HG03159 (cell line): ENCODE measurements around the gene SDHAF2.
"Not testable (repeated sequence)": the region's sequence is repeated elsewhere in the genome, so short reads cannot be mapped to it uniquely, and the experiment has no call there.

Source experiments
- ATAC-seq: cut with Tn5 transposase; IDR thresholded peaks from one replicate; pipeline ENCODE4 v1.9.1; 2021; ENCODE audit warnings: mild to moderate bottlenecking, moderate library complexity; ENCODE audit not compliant: unreplicated experiment

The SDHAF2 gene

DNA sequence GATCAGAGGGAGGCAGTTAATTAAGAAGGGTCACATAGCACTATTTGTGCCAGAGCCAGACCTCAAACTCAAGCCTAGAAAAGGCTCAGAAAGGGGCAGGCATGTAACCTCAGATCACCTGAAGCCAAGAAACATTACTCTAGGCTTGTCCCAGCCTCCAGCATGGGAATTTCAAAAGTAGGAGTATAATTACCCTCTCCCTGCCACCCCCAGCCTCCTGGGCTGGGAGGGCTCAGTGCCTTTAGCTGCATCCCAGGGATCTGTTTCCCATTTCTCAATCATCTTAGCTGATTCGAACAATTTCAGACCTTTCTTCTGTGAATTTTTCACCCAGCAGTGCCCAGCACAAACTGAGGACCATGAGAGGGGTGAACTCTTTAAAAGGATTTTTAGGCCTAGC lies 45.5 kb downstream of the SDHAF2 start:
- ATAC-seq, result no peak

DNA sequence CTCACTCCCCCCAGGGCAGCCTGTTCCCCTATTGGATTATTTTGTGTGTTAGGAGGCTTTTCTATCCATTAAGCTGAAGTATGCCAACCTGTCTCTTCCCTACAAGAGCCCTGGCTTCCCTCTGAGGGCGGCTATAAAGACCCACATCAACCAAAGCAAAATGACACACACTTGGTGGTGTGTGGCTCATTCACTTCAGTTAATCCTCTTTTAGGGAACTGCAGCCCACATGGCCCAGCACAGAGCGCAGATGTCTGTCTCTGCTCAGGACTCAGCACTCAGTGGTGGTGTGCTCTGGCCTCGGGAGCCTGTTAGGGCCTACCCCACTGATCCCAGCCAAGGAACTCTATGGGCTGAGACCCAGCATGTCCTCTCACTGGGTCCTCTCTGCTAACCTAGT lies 46.4 kb downstream of the SDHAF2 start:
- no peak for ATAC-seq

DNA sequence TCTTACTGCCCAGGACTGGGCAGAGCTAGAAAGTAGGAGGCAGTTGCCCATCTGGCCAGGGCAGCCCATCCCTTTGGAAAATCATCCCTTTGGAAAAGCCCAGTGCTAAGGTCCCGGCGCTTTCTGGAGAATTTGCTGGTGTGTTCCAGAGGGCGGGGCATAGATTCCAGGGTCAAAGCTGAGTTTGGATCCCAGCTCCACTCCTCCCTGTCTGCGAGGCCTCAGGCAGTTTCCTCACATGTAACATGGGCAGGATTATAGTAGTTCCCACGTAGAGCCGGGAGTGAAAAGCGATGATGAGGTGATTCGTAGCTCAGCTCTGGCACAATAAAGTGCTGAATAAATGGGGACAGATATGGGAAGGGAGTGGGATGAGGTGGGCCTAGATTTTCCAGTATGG lies 47.2 kb downstream of the SDHAF2 start:
- no peak for ATAC-seq

DNA sequence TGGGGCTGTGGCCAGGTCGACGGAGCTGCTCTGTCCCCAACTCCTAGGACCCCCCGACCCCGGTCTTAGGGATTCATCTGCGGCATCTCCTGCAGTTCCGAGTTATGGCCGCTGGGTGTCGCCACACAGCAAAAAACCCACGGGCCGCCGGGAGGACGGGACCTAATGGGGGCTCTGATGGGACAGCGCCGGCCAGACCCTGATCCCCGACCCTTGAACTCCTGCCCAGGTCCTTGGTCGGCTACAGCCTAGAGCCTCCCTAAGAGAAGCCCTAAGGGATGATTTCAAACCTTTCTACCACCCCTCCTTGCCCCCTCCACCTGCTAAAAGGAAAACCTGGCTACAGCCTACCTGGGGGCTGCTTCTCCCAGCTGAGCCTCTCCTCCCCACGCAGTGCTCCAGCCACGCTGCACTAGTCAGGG lies 47.8 kb downstream of the SDHAF2 start:
- ATAC-seq, result no peak

DNA sequence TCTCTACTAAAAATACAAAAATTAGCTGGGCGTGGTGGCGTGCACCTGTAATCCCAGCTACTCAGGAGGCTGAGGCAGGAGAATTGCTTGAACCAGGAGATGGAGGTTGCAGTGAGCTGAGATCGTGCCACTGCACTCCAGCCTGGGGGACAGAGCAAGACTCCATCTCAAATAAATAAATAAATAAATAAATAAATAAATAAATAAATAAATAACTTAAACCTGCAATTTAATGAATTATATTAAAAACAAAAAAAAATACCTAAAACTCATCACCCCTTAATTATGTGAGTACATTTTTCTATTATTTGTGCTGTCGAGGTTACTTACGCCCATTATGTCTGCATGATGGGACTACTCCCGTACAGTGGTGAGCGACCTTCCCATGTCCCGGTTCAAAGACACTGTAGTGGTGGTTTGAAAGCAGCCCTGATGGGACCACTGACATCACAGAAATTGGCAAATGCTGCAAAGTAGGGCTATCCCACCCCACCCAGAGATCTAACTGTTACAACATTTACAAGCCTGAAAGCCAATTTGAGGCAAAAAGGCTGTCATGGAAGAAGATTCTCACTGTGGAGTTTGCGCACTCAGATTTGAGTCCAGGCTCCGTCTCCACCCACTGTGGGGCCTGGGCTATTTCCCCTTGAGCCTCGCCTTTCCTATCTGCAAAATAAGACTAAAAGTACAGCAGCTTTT lies 49.6 kb downstream of the SDHAF2 start:
- not testable (repeated sequence) for ATAC-seq

DNA sequence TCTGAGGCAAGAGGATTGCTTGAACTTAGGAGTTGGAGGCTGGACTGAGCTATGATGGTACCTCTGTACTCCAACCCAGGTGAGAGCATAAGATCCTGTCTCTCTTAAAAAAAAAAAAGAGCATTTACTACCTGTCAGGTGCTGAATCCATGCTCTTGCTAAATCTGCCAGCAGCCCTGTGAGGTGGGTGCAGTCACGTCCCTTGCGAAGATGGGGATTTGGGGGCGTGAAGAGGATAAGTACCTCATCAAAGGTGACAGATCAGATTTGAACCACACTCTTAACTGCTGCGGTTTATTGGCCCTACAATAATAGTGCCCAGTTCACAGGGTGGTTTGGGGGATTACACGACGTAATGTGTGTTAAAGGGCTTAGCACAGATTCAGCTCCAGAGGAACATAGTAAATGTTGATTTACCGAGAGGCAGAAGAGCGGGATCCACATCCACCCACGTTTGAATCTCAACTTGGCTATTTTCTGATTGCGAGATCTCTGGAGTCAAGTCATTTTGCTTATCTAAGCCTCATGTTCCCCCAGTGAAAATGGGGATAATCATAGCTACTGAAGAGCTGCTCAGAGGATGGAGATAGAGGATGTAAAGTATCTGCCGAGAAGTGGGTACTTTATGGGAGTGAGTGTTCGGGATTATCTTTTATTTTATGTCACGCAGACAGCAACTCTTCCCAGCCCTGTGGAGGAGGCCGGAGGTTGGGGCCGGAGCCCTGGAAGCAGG lies 50.5 kb downstream of the SDHAF2 start:
- ATAC-seq, result no peak

DNA sequence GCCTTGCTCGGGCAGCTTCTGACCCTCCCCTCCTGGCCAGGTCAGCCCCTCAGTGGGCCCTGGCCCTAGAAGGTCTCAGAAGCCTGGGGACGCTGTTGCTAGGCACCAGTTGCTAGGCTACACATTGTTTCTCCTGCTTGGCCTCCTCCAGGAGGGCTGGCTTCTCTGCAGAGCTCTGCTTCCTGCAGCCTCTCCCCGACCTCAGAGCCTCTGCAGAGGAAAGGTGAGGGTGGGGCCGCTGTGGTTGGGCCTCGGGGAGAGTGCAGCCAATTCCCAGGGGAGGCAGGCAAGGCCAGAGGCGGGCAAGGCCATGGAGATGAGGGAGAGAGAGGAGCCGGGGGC lies 51.0 kb downstream of the SDHAF2 start:
- ATAC-seq, result no peak

DNA sequence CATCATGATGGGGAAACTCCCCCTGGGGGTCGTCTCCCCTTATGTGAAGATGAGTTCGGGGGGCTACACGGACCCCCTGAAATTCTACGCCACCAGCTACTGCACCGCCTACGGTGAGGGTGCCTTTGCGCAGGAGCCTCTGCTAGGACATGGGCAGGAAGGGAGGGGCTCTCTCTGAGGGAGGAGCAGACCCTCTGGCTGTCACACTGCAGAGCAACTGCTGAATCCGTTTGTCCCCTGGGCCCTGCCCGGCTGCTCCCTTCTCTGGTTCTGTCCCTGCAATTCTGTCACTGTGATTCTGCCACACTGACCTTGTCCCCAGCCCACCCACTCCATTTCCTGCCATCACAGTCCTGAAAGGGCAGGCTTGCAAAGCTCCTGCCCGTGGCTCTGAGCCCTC lies 51.9 kb downstream of the SDHAF2 start:
- ATAC-seq, result no peak

DNA sequence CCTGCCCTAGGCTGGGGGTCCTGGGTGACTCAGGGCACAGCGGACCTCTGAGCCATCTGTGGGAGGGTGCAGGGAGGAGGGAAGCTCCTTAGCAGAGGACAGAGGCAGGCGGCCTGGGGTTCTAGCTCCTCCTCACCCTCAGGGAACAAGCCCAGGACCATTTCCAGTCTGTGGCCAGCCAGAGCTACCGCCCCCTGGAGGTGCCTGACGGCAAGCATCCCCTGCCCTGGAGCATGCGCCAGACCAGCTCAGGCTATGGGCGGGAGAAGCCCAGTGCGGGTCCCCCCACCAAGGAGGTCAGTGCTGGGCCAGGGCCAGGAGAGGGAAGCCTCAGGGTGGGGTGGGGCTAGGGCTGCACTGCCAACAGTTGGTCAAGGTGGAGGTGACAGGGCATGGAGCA lies 52.6 kb downstream of the SDHAF2 start:
- no peak for ATAC-seq

DNA sequence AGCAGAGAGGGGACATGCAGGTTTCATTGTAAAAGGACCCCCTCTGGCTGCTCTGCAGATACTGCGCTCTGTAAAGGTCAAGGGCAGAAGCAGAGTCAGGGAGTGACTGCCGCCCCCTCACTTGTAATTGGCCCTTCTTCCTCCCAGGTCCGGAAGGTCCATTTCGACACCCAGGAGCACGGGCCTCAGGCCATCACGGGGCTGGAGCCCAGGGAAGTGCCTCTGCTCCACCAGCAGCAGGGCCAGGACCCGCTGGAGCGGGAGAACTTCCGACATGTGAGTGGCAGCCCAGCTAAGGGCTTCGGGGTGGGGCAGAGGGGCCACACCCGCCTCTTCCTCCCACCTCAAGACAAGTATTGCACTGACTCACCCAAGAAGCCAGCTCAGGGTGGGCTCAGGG lies 54.6 kb downstream of the SDHAF2 start:
- ATAC-seq, result no peak

DNA sequence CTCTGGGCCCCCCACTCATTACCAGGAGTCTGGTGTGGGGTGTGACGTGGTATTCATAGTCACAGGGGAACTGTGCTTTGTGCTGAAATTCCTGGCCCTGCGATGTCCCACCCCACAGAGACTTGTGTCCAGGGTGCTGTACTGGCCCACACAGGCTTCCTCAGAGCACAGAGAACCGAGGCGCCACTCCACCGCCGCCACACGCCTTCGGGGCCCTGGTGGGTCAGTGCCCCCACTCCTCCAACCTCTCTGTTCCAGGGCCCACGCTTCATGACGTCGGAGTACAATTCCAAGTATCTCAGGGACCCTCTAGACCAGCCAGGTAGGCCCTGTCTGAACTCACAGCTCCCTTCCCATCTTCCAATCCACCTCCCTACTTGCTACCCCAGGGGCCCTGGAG lies 55.2 kb downstream of the SDHAF2 start:
- no peak for ATAC-seq

DNA sequence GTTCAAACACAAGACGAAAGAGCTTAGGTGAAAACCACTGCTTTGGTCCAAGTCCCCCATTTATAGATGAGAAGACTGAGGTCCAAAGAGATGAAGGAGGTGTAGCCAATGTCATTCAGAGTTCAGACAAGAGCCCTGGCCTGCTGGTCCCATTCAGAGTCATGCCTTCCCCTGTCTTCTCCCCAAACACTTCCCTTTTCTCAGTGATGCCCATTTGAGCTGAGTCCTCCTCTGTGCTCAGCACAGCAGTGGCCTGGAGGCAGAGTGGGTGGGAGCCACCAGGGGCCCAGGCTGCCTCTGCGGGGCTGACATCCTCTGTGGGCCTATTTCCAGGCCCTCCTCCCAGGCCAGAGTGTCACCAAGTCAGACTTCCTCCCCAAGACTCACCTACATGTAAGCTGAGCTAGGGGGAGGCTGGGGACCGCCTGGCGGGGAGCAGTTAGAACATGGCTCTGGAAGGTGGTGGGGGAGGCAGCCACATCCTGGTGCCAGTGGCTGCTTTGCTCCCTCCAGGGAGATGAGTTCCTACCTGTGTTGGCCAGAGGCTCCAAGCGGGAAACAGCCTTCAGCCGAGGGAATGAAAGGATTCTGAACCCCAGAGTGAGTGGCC lies 56.2 kb downstream of the SDHAF2 start:
- ATAC-seq, result no peak

DNA sequence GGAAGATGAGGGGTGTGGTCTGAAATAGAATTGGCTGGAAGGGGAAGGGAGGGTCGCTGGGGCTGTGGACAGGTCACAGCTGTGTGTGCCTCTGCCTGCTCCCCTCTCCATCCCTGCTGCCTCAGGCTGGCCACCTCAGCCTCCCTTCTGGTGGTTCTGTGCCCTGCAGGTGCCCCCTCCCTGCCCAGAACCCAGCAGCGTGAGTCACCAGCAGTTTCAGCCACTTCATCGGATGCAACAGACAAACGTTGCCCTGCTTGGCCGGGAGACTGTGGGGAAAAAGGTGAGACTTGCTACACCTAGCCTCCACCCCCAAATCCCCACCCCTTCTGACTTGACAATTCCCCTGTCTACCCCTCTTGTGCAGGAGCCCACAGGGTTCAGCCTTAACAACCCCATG lies 56.9 kb downstream of the SDHAF2 start:
- no peak for ATAC-seq

DNA sequence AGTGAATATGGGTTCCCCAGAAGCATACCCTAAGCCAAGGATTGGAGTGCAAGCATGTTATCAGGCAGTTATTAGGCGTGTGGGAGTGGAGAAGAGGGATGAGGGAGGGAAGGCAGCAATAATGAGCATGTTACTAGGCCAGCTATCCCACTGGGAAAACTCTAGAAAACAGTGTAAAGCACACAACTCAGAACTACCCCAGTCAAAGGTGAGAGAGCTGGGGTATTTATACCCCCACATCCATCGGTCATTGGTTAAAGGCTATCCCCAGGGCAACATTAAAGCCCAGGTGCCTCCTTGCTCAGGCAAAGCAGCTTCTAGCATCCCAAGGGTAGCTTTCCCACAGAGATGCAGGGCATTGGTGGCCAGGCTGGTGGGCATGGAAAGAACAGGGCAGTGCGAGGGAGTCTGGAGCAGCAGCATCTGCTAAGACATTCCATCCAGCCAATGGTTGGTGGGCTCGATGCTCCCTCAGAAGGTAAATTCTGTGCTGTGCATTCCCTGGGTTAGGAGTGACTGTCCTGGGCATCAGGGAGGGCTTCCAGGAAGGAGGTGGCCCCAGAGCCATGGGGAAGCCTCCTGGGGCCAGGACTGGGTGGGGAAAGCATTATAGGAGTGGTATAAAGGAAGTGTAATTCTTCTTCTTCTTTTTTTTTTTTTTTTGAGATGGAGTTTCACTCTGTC lies 57.6 kb downstream of the SDHAF2 start:
- no peak for ATAC-seq

DNA sequence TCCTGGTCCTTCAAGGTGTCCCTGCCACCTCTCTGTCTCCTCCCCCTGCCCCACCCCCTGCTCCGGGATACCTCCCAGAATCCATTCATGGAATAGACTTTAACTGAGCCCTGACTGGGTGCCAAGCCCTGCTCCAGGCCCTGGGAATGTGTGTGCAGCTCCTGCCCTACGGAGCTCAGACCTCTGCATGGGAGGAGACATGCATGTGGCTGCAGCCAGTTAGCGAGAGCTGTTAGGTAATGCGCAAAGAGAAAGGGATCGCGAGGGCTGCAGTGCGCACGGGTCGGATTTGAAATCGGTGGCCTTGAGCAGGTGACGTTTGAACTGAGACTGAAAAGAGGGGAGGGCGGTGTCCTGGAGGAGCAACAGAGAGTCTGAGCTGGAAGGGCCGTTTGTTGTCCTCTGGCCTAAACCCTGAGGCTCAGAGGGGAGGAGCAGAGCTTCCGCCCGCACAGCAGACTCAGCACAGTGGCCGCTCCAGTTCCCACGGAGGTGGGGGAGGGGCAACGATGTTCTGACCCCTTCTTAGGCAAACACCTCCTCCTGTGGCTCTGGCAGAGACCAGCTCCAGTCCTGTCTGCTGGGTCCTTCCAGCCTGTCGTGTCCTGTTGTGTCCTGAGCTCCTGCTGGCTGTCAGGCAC lies 58.8 kb downstream of the SDHAF2 start:
- ATAC-seq, result no peak

DNA sequence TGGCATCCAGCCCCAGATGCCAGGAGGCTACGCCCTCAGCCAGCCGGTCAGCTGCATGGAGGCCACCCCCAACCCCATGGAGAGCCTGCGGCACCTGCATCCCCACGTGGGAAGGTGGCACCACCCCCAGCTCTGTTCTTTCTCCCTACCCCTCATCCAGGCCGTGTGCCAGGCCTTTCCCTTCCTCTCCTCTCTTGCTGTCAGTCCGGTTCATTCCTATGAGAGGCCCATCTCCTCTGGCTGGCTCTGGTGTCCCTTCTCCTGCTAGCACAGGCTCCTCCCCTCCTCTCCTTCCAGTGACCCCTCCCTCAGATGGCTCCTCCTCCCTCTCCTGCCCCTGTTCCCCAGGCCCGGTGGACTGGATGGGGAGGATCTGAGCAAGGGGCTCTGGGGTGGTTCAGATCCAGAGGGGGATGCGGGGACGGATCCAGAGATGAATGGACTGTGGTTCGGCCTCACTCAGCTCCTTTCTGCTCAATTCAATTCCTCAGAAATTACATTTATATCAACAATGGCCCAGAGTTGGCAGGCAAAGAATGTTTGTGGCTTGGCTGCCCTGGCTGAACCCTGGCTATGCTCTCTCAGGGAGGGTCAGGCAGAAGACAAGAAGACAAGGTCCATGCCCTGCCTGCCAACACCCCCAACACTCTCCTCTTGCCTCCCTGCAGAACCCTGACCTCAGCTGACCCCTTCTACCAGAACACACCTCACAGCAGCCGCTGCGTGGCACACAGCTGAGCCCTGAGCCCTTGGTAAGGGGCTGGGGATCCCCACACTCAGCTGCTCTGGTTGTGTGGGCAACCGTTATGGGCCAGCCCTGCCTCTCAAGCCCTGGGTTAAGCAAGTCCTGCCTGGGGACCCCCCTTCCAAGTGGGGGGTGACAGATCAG lies 60.2 kb downstream of the SDHAF2 start:
- no peak for ATAC-seq

DNA sequence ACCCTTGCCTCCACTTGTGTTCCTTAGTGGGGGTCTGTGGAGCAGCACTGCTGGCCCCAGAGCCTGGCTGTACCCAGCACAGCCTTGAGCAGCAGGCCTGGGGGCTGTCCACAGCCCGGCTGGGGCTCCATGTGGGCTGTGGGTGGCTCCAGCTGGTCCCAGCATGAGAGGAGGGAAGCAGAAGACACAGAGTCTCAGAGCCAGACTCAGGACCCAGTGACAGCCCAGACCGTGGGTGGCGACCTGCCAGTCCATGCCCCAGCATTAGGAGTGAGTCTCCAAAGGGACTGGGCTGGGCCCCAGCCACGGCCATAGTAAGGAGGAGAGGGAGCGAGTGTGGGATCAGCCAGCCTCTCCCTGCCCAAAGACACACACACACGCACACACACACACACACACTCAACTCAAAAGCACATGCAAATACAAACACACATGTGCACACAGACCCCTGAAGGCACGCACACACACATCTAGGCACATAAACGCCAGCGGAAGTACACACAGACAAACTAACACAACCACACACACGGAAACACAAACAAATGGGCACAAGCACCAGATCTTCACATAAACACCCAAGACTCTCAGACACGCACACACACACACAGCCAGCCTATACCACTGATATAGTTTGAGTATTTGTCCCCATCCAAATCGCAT lies 61.9 kb downstream of the SDHAF2 start:
- no peak for ATAC-seq

DNA sequence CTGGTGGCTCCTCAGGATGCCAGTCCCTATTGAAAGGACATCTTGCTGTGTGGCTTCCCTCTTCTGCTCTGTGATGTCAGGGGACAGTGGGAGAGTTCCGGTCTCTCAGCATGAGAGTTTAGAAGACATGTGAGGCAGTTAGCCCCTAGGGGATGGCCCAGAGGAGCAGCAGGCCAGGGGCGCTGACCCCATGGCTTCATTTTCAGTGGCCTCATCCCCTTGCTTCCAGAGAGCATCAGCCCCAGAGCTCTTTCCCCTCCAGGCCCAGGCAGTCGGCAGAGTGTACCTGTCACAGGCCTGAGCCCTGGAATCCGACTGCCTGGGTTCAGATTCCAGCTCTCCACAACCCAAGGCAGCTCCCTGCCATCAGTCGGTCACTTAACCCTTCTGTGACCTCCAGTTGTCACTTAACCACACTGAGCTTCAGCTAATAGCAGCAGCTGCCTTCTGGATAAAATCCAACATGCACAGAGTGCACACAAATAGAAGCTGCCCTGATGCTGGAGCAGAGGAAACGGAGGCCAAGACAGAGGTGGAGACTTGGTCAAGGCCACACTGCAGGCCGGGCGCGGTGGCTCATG lies 64.5 kb downstream of the SDHAF2 start:
- no peak for ATAC-seq

DNA sequence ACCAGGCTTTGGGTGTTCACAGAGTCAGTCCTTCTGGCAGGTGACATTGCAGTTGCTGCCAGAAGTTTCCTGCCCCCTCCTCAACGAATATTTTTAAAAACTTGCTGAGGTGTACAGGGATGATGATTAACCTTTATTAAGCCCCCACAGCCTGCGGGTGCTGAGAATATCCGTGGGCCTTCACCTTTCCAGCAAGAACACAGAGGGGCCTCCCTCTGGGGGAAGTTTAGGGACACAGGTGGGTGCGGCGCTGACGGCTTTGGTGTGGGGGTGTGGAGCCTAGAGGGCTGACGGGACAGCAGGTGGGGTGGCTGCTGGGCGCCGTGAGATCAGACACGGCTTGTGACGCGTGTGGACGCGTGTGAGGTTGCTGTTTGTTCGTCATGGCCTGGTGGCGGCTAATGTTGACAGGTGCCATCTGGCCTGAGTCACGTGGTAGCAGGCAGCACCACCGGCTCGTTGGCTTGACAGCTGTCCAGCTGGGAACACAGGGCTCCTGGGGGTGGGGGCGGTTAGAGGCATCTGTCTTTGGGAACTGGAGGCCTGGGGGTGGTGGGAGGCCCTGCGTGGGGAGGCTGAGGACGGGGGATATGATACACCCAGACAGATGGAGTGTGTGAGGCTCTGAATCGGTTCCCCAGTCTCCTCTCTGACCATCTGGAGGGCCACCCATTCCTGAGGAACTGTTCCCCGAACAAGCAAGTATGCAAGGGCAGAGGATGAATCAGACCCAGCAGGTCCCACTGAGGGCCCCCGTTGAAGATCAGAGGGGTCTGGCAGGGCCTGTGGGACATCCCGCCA lies 66.1 kb downstream of the SDHAF2 start:
- no peak for ATAC-seq
